Stimulated activated naive CD4-positive, alpha-beta T cell (primary cell): ENCODE measurements around the gene EFCAB14.
"Not testable (repeated sequence)": the region's sequence is repeated elsewhere in the genome, so short reads cannot be mapped to it uniquely, and the experiment has no call there.

Experiments
- DNase-seq, 6 experiments: peaks; one replicate each; lab custom pipeline; 2025; lab: John Stamatoyannopoulos, UW

The EFCAB14 gene

DNA sequence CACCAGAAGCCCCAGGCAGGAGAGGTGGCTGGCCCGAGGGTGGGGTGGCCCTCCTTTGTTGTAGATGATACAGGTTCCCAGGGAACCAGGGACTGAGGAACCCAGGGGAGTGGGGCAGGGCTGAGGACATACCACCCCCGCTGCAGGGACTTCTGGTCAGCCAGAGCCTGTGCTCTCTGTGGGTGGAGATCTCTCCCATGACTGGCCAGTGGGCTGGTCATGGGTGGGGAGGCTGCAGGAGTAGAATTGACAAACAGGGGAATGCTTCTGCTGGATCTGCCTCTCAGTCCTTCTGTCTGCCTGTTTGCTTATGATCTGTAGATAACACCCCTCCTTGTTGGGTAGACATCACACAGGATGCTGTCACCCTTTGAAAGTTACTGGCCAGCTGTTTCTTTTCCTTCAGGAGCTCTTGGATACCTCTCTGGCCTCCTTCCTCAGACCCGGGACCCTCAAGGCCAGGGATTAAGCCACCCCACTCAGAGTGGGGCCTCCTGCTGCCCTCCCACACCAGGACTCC lies 2.8 kb upstream of the EFCAB14 start:
- DNase-seq, result no peak

DNA sequence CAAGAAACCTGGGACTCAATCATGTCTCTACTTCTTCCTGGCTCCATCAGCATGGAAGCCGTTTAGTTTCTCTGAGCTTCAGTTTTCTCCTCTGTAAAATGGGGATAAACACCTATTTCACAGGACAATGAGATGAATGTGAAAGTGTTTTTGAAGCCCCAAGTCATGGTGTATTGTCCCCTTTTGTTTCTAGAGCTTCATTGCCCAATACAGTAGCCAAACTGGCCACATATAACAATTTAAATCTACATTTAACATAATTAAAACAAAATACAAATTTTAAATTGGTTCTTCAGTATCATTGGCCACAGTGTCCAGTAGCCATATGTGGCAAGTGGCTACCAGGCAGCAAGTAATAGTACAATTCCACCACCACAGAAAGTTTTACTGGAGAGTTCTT lies 2.3 kb upstream of the EFCAB14 start:
- DNase-seq, result no peak

DNA sequence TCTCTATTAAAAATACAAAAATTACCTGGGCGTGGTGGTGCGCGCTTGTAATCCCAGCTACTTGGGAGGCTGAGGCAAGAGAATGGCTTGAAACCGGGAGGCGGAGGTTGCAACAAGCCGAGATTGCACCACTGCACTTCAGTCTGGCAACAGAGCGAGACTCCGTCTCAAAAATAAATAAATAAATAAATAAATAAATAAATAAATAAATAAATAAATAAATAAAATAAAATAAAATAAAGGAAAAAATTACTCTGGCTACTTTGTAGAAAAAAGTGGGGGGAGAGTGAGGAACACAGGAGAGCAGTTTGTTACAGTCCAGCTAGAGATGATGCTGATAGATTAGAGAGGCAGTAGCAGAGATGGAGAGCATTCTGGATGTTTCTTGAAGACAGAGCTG lies 1.4 kb upstream of the EFCAB14 start:
- not testable (repeated sequence) for DNase-seq

DNA sequence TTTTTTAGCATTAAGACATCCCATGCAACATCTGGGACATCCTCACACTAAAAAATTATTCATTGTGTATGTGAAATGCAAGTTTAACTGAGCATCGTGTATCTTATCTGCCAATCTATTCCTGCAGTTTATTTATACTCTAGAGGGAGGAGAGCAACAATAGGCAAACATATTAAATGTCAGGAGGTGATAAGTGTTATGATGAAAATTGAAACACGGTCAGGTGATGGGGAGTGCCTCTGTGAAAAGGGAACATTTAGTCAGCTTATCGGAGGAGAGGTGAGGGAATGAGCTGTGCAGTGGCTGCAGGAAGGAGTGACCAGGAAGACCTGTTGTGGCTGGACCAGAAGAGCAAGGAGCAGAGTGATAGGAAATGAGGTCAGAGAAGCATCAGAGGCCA lies 775 bp upstream of the EFCAB14 start:
- no peak for DNase-seq

DNA sequence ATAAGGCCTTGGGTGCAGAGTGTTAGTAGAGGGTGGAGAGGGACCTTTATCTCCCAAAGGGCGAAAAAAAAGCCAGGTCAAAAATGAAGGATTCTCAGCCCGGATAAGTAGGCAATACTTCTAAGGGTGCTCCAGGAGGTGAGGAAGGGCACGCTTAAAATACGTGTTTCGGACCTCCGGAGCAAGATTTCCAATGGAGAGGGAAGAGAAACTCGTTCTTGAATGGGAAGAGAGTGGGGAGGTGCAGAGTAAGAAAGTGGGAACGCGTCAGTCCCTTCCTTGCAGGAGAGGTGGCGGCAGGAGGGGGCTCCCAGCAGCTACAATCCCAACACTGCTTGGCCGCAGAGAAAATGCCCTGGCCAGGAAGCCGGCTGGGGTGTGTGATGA lies 581 bp downstream of the EFCAB14 start:
- DNase-seq, result no peak

DNA sequence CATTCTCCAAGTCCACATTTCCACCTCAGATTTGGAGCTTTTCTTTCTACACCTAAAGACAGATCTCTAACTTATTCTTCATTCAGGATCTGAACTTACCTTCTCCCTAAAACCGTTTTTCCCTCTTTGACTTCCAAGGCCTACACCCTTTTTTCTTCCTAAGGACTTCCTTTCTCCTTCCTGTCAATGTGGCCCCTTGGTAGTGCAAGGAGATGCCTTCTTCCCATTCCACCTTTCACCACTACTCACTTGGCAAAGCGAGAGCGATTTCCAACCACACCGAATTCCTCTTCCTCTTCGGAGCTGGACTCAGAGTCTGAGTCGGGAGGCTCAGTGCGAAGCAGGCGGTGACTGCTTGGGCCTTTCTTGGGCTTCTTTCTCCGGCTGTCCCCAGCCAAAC lies 1.3 kb downstream of the EFCAB14 start:
- no peak for DNase-seq

DNA sequence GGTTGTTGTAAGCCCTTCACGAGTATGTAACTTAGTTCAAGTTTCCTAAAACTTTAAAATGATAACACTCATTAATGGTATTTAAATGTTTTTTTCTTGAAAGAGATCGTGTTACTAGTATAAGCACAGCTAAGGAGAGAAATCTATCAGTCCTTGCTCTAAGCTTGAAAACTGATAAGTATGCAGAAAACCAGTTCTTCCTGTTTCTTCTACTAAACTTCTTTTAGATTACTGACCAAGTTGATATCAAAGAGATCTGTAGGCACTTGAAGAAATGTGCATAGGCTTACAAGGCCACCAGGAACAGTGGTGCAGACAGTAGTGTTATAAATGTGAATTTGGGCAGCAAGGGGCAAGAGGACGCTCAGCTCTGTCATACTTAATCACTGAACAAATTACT lies 3.9 kb downstream of the EFCAB14 start:
- DNase-seq, result no peak

DNA sequence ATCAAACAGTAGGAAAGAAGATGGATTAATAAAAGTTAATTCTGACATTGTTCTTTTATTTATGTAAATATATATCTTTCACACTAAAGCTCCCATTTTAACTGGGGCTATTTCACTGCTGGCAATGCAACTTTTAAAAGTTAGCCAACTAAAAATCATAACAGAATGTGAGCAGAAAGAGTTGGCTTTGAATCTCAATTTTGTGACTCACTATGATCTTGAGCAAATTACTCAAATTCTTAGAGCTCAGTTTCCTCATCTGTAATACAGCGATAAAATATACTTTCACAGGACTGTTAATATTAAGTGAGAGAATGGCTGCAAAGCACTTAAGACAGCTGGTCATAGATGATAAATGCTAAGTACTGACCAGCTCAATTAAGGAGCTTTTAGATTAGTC lies 10.8 kb downstream of the EFCAB14 start:
- no peak for DNase-seq

DNA sequence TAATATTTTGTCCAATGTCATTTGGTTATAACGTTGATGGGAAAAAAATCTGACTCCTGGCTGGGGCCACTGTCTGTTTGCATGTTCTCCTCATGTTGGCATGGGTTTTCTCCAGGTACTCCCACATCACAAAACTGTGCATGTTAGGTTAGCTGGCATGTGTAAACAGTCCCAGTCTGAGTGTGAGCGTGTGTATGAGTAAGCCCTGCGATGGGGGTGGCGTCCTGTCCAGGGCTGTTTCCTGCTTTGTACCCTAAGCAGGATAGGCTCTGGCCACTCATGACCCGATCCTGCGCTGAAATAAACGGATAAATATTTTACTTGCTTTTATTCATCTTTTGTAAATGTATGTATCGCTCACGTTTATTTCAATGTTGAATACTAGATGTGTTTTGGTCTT lies 13.5 kb downstream of the EFCAB14 start:
- DNase-seq, result no peak

DNA sequence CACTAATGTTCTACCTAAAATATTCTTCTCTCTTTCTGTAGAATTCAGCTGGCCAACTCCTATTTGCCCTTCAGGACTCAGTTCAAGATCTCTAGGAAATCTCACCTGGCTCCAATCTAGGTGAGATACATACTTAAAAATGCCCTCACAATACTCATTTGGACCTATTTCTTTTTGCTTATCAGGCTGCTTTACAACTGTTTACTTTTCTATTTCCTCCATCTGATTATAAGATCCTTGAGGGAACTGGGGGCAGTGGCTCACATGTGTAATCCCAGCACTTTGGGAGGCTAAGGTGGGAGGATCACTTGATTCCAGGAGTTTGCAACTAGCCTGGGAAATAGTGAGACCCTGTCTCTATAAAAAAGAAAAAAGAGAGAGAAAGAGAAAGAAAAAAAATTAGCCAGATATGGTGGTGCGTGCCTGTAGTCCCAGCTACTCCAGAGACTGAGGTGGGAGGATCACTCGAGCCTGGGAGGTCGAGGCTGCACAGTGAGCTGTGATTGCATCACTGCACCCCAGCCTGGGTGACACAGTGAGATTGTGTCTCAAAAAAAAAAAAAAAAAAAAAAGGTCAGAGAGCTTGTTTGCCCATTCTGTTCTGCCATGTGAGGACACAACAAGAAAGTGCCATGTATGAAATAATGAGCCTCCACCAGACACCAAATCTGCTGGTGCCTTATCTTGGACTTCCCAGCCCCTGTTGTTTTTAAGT lies 14.8 kb downstream of the EFCAB14 start:
- DNase-seq, result no peak

DNA sequence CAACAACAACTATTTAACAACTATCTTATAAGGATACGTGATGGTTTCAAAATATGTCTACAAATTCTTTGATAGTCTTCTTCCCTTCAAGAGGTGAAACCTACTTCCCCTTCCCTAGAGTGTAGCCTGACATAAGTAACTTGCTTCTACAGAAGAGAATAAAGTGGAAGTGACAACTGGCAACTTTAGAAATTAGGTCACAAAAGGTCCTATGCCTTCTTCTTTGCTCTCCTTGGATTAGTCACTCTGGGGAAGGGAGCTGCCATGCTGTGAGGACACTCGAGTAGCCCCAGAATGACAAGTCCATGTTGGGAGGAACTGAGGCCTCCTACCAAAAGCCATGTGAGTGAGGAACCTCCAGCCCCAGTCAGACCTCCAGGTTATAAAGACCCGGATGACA lies 19.2 kb downstream of the EFCAB14 start:
- DNase-seq, result no peak

DNA sequence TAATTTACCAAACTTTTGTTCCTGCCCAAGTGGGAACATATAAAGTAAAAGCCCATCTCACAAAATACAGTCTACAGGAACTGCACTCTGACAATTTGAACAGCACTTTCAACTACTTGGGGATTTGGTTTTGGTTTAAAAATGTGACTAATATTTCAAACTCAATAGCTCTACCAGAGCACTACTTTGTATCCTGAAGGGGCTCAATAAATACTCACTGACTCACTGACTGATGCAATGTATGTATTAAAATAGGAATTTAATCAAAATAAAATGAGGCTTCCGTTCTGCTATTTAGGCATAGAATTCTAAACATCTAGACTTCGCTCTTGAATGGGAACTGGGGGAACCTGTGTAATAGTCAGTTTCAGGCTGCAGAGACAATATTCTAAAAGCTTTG lies 21.9 kb downstream of the EFCAB14 start:
- no peak for DNase-seq

DNA sequence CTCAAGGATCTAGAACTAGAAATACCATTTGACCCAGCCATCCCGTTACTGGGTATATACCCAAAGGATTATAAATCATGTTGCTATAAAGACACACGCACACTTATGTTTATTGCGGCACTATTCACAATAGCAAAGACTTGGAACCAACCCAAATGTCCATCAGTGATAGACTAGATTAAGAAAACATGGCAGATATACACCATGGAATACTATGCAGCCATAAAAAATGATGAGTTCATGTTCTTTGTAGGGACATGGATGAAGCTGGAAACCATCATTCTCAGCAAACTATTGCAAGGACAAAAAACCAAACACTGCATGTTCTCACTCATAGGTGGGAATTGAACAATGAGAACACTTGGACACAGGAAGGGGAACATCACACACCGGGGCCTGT lies 24.2 kb downstream of the EFCAB14 start:
- not testable (repeated sequence) for DNase-seq

DNA sequence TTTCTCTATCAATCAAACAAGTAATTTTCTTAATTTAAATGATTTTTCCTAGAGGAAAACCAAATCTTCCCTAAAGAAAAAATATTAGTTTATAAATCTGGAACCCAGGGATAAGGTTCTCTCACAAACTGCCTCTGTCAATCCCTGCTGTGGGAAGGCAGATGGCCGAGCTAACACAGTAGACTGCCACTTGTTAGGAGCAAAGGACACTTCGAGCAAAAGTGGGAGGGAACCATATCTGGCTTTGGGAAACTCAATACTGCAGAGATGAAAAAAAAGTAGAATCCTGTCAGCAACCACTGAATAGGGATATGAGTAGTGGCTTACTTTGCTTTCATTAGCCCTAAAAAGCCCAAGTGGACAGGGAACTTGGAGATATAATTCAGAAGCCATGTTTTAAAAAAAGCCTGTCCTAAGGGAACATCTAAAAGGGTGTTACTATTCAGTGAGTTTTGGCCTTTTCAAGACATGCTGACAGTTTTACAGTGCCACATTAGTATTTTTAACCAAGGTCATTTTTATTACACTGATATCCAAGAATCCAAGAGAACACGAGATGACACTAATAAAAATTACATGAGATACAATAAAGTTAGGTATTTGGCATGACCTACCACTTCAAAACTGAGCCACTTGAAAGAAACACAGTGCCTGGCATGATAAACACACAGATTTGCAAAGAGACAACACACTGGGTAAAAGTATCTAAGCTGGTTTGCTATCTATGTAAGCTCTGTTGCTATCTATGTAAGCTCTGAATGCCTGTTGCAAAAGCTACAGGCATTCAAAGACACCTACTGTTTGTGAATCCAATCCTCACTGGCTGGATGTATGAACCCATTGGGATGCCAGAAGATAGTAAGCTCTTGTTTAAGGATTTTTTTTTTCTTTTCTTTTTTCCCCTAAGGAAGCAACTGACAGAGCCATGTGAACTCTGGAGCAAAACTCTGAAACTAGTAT lies 25.8 kb downstream of the EFCAB14 start:
- no peak for DNase-seq

DNA sequence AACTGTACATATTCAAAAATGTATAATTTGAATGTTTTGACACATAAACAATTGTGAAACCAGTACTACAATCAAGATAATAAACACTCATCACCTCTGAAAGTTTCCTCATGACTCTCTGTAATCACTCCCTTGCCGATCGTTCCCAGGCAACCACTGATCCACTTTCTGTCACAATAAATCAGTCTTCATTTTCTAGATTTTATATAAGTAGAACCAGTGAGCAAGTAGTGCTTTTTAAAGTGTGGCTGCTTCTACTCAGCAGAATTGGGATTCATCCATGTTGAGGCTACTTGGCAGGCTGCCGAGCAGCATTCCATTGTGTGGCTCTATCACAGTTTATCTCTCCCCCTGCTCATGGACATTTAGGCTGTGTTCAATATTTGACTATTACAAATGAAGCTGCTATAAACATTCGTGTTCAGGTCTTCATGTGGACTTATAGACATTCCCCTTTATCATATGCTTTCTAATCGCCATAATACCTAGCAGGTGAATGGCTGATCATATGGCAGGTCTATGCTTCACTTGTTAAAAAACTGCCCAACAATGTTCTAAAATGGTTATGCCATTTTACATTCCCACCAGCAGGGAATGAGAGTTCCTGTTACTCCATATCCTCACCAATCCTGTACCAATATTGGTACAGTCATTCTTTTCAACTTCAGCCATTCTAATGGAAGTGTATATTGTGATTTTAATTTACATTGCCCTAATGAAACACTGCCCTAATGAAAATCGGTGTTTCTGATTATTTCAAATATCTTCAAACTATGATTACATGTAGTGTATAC lies 26.7 kb downstream of the EFCAB14 start:
- no peak for DNase-seq

DNA sequence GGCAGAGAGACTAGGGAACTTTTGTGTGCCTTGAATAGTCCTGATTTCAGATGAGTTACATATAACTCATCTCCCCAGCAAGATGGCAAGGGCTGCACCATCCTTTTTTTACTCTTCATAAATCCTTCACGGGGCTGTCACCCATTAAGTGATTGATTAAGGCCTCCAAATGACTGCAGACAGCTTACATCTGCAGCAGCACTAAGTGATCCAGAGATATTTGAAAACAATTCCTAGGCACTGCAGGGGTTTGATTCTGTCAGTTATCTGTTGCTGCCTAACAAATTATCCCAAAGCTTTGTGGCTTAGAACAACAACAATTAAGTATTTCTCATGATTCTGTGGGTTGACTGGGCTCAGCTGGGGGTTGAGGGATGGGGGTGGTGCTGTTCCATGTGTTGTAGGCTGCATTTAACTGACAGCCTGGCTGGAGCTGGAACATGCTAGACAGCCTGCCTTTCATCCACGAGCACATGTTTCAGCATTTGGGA lies 27.9 kb downstream of the EFCAB14 start:
- no peak for DNase-seq

DNA sequence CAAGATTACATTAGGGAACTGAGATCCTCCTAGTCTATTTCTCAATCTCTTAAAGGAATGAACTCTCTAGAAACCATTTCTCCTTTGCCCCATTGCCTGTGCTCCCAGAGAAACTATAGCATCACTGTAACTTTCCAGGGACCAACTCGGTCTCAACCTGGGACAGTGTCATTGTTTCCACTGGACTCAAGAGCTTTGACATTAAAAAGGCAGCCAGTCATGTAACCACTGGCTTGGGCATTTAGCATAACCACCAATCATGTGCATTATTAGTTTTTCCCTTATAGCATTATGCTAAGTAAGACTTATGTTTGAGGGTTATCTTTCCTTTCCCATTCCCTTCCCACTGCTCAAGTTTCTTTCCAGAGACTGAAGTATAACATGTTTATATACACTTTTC lies 29.0 kb downstream of the EFCAB14 start:
- no peak for DNase-seq

DNA sequence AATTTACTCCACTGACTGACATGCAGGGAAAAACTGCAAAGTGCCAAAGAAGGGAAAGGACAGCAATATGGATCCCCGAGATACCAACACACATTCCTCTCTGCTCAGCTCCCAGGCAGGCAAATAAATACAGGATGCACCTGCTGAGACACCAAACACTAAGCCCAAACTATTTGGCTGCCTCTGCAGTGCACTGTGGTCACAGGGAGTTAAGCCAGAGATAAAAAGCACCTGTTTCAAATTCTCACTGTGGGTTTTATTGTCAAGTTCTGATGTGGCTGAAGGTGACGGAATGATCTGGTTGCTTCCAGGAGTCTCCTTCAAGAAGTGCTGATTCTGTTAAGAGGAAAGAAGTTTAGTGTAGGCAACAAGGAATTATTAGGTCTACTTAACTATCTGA lies 29.6 kb downstream of the EFCAB14 start:
- DNase-seq, result no peak

DNA sequence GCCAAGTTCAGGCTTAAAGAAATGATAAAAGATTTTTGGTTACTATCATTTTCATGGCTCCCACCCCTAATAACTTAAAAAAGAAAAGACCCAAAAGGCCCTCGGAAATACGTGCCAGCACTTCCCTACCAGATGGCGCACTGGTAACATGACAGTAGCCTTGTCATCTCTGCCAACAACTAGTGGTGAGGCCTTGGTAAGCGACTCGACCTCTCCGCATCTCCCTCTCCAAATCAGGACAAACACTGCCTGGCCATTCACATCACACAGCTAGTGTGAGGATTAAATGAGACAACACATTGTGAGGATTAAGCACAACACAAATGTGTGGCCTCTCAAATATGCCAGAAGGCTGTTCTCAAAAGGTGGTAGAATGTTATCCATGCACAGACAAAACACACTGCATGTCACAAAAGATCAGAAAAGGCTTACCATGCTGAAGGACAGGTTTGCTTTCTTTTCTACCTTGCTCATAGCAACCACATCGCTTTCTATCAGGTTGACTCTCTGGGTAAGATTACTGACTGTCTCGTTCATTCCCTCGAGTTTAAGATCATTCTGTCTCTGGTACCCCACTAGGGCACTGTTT lies 30.9 kb downstream of the EFCAB14 start:
- DNase-seq, result no peak

DNA sequence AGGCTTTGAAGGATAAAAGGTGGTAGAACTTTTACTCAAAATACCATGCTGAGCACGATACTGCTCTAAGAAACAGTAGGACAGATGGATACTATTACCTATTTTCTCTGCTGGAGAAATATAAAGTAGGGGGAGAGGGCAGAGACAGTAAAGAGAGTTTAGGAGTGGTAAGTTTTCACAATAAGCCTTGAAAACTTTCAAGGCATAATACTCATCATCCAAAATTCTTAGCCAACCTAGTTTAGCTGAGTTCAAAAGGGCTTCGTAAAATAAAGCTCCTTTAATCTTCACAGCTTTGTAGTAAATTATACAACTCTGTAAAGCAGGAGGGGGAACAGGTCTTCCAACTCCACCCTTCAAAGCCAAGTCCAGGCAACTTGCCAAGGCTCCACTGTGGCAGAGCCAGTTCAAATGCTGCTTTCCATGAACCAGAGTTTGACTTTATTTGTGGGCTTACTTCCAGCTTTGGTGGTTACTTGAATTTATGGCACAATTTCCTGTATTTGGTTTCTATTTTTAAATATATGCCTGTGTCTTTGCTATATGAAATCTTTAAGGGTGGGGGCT lies 31.7 kb downstream of the EFCAB14 start:
- peak in 1 of 6 experiments; percentile 6 for DNase-seq

DNA sequence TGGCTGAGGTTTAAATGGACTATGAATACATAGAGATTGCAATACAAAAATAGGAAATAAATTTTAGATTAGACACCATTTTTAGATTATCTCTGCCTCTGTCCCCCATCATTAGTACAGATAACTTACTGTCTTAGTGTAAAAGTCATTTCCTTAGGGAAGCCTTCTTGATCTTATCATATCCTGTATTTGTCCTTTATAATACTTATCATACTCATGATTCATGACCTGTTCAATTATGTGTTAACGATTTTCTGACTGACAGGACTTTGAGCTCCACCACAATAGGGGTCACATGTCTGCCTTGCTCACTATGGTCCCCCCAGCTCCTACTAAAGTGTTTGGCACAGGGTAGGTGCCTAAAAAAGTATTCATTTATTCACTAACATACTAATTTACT lies 32.7 kb downstream of the EFCAB14 start:
- no peak for DNase-seq
